ENCODE measurements around the gene MYL7.
"Not testable (repeated sequence)": the region's sequence is repeated elsewhere in the genome, so short reads cannot be mapped to it uniquely, and the experiment has no call there.

The MYL7 gene

GRCh38 chr7:44128721-44129582, 12.2 kb downstream of the MYL7 start:
- DNase-seq: no peak

- no peak for DNase-seq
These were observed 14.0 kb downstream of the MYL7 start for GRCh38 chr7:44127161-44127560.

- not testable (repeated sequence) for DNase-seq
These were observed 14.6 kb downstream of the MYL7 start for GRCh38 chr7:44126574-44126973.

GRCh38 chr7:44124822-44125202, 16.3 kb downstream of the MYL7 start:
- DNase-seq: no peak

GRCh38 chr7:44123190-44124003, 17.7 kb downstream of the MYL7 start, which contains the start of gene POLD2:
TSS of gene POLD2 (minus strand) at chr7:44123548. CDS start at chr7:44122053, 1,495 bp downstream.
- DNase-seq: peak; percentile 98

GRCh38 chr7:44122529-44122928, 18.6 kb downstream of the MYL7 start:
- DNase-seq: no peak

GRCh38 chr7:44121761-44122420, 19.2 kb downstream of the MYL7 start:
- no peak for DNase-seq

GRCh38 chr7:44120395-44120794, 20.7 kb downstream of the MYL7 start:
- DNase-seq: no peak

GRCh38 chr7:44119829-44120380, 21.2 kb downstream of the MYL7 start:
- no peak for DNase-seq

- DNase-seq: peak; percentile 33
These were observed 23.2 kb downstream of the MYL7 start for GRCh38 chr7:44117801-44118429.

- no peak for DNase-seq
These were observed 24.1 kb downstream of the MYL7 start for GRCh38 chr7:44116789-44117666.

GRCh38 chr7:44116087-44116788, 24.9 kb downstream of the MYL7 start:
- DNase-seq: no peak

GRCh38 chr7:44114586-44115310, 26.4 kb downstream of the MYL7 start:
- no peak for DNase-seq

- no peak for DNase-seq
These were observed 27.3 kb downstream of the MYL7 start for GRCh38 chr7:44113764-44114354.

- no peak for DNase-seq
These were observed 28.0 kb downstream of the MYL7 start for GRCh38 chr7:44112997-44113763.

- DNase-seq: no peak
These were observed 28.7 kb downstream of the MYL7 start for GRCh38 chr7:44112231-44112996.

- no peak for DNase-seq
These were observed 29.4 kb downstream of the MYL7 start for GRCh38 chr7:44111761-44112160.

All from fibroblast of skin of back (primary cell).